ELR (cell line): ENCODE measurements around the gene TTC3.

ENCODE experiments used
- DNase-seq: peaks from one replicate; pipeline ENCODE4 v3.0.0-alpha.2; 2015; ENCODE audit warnings: low read depth

The TTC3 gene

DNA sequence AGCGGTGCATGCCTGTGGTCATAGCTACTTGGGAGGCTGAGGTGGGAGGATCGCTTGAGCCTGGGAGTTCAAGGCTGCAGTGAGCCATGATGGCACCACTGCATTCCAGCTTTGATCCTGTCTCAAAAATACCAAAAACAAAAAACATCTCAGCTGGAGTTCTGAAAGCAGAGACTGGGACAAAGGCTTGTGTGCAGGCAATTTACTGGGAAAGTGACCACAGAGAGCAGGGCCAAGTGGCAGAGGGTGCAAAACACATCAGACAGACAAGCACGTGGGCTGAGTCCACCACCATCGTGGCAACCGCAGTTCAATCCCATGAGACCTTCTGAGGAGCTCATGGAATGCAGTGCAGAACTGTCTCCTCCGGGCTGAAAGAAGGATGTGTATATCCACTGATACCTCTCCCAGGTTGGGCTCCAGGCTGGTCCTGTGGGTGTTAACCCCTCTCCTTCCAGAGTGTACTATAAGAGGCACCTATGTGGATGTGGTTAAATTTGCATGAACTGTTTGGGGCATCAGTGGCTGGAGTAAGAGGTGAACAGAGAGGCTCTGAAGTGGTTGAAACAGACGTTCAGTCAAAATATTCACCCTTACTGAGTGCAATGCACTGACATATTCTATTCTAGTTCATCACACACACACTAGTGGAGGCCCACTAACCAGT lies 11.0 kb upstream of the TTC3 start:
- DNase-seq = no peak

DNA sequence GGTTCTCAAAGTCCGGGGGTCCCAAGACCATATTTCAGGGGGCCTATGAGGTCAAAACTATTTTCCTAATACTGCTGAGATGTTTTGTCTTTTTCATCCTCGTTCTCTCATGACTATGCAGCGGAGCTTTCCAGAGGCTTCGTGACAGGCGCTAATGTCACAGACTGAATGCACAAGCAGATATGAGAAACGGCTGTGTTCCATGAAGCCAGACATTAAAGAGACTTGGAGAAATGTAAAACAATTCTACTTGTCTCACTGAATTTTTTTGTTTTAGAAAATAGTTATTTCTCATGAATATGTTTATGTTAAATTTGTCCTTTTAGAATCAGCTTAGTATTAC lies 10.5 kb upstream of the TTC3 start:
- DNase-seq = no peak

DNA sequence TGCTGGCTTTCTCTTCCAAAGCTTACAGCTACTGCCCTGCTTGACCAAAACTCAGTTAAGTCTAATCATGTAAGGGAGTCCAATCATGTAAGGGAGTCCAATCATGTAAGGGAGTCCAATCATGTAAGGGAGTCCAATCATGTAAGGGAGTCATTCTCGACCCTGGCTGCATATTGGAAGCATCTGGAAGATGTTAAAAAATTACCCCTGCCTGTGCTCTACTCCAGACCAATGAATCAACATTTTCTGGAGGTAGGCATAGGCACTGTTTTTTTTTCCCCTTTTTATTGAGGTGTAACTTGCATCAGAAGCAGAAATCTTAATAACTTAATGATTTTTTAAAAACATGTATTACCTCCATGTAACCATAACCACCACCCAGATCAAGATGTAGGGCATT lies 9.6 kb upstream of the TTC3 start:
- DNase-seq = no peak

DNA sequence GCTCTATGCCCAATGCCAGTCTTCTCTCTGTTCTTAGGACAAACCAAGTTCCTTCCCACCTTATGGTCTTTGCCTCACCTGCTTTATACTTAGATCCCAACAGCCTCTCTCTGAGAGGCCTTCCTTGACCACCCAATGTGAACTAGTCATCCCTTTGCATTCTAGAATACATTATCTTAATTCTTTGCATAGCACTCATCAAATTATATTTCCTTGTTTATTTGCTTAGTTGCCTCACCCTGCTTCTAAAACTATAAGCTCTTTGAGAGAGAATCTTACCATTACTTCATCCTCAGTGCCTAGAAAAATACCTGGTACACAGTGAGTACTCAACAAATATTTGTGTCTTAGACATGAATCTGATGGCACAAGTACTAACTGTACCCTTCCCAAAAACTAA lies 8.2 kb upstream of the TTC3 start:
- DNase-seq = no peak

DNA sequence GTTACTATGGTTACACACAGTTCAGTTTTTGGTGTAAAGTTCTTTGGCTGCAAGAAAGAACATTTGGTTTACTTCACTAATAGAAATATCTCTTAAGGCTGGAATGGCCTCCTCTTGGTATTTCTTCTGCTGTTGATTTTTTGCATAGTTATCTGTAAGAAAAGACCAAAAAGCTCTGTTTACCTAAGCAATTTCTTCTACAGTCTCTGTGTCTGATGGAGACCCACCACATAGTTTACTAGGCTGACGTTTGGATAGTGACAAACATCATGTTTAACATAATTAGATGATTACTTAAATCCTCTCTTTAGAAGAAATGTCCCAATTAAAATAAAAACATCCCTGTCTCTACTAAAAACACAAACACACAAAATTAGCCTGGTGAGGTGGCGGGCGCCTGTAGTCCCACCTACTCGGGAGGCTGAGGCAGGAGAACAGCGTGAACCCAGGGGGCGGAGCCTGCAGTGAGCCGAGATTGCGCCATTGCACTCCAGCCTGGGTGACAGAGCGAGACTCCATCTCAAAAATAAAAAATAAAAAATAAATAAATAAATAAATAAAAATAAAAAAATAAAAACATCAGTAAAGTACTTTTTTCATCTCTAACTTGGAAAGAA lies 7.4 kb upstream of the TTC3 start:
- no peak for DNase-seq

DNA sequence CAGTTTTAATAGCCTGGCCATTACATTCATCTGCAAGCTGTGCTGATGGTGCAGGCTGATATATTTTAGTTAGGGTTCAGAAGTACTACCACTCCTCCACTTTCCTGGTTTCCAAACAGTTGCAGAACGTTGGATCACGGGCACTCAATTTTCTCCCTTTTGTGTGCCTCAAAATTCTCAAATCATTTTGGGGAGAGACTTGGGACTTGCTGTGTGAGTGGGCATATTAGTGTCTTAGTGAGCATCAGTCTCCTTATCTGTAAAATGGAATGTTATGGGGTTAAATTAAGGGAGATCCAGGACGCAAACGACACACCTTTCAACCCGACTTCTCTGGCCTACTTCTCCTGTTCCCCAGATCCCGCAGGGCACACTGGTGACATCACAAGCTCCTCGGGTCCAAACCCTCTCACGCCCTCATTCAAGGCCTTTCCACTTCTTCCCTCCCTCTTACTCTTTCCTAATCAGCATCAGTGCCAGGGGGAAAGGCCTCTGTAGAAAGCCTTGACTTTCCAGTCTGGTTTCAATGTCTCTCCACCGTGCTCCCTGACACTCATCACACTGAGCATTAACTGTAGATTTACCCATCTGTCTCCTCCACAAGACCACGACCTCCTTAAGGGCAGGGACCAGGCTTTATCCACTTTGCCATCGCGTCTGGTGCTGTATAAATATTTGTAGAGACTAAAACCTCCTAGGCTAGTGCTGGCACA lies 1.3 kb upstream of the TTC3 start:
- peak; percentile 75 for DNase-seq

DNA sequence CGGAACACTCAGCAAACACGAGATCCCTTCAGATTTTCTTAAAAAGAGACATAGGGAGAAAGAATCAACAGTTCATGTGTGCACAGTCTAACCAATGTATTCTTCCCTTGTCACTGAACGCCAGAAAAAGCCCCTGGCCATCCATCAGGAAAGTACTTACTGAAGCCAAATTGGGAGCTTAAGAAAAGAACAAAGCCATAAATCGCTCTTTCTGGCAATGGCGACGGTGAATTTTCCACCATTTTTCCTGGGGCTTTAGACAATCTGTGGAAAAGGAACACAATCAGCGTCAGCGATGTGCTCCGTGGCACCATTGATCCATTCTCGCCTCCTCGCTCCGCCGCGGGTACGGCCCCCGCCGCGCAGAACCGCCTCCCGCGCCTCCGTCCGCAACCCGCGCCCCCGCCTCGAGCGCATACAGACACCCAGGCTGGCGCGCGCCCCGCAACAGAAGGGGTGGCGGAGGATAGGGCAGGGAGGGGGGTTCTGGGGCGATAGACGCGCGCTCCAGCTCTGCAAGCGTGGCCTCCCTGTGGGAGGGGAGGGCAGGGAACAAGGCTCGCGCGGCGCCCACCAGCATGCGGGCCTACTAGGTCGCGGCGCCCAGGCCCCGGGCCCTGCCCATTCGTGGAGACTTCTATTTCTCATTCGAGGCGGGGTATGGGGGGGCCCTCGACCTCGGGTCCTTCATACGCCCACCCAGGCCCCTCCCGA lies 623 bp upstream of the TTC3 start:
- DNase-seq = peak; percentile 77

DNA sequence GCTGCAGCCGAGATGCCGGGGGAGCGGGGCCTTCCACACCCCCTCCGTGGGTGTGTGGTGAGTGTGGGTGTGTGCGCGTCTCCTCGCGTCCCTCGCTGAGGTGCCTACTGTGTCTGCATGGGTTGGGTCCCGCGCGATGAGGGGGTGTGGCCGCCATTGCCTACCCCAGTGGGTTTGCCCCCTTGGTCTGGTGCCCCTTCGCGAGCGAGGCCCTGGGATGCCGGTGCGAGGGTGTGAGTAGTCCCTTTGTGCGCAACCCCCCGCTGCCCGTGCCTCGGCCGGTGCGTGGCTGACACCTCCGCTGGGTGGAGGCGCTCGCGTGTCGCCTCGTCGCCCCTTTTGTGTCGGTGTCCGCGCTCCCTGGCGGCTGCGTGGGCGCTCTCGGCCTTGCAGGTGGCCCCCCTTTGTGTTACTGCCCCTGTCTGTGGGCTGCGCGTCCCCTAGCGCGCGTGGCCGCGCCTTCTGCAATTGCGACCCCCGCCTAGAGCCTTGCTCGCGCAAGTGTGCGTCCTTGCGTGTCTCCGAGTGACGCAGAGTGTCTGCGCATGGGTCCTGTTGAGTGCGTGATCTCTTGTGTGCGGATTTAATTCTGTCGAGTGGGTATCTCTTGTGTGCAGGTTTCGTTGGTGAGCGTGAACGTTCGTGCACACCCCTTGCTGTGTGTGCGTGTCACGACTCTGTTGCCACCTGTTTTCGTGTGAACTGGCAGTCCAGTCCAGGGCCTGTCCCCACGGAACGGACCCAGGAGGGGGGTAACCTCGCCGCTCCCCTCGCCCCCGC lies 553 bp downstream of the TTC3 start:
- peak; percentile 51 for DNase-seq

DNA sequence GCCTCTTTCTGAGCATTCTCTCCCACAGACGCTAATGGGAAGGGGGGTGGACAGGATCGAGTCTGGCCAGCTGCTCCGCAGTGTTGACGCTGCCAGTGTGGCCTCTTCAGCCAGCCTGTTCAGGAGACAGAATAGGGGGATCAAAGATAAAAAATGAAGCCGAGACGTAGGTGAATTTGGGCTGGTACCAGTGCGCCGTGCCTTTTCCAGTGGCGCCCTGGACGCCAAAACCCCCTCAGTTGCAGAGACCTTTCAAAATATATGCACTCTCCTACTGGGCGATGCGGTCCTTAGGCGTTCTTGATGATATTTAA lies 1.1 kb downstream of the TTC3 start:
- DNase-seq = peak; percentile 25

DNA sequence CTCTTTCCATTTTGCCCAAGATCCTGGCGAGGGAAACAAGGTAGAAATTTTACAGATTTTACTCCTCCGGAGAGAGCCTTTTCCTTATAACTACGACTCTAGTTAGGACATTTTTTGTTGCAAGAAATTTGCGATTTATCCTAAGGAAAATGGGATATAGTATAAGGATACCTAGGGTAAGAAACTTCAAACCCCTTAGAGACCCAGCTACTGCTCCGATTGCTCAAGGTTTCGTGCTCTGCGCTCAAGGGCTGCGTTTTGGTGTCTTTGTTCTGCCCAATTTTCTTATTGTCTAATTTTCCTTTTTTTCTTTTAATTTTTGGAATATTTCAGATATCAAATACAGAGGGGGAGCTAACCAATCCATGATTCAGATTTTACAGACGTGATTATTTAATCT lies 1.5 kb downstream of the TTC3 start:
- DNase-seq = no peak

DNA sequence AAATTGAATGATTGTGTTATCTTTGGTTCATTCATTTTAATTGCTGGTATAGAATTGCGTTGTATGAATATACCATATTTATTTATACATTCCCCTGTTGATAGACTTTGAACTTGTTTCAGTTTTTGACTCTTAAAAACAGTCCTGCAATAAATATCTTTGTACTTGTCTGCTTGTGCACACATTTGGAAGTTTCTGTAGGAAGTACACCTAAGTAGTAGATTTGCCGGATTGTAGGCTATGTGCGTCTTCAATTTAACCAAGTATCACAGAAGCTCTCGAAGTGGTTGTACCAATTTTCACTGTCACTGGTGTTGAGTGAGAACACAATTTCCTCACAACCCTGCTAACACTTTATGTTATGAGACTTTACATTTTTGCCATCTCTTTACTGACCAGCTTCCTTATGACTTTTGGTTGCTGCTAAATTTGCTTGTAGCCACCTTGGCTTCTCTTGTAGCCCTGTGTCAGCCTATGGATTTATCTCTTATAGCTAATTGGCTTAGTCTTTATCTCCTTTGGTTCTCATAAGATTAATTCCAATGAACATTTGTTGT lies 2.2 kb downstream of the TTC3 start:
- no peak for DNase-seq

DNA sequence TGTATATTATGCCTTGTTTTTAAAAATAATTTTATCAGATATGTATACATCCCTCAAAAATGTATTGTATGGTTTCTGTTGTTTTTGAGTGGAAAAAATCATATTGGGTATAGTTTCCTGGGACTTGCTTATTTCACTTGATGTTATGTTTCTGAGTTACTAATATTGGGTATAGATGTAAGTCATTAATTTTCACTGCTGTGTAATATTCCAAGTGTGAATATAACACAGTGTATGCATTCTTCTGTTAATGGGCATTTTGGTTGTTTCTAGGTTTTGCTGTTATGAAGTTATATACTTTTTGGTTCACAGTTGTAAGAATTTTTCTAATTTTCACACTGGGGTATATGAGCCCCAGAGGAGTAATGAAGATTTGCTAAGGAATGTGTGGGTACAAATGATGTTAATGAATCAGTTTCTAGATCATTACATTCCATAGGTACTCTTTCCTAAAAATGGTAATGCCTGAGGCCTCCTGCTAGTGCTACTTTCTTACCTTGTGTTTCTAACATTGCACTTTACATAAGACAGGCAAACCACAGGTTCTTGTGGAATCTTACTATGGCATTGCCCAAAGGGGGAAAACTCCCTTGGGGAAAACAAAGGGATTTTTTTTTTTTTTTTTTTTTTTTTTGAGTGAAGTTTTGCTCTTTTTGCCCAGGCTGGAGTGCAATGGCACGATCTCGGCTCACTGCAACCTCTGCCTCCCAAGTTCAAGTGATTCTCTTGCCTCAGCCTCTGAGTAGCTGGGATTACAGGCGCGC lies 3.2 kb downstream of the TTC3 start:
- no peak for DNase-seq

DNA sequence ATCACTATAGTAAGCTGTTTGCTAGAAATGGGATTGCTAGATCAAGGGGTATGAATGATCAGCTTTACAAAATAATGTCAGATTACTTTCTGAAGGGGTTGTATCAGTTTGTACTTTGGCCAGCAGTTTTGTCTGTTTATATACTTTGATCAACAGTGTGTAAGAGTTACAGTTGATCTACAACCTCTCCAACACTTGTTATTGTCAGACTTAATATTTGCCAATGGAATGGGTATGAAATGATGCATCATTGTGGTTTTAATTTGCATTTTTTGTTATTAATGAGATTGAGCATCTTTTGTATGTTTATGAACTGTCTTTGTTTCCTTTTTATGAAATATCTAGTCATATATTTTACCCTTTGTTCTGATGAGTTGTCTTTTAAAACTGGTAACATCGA lies 4.3 kb downstream of the TTC3 start:
- DNase-seq = no peak

DNA sequence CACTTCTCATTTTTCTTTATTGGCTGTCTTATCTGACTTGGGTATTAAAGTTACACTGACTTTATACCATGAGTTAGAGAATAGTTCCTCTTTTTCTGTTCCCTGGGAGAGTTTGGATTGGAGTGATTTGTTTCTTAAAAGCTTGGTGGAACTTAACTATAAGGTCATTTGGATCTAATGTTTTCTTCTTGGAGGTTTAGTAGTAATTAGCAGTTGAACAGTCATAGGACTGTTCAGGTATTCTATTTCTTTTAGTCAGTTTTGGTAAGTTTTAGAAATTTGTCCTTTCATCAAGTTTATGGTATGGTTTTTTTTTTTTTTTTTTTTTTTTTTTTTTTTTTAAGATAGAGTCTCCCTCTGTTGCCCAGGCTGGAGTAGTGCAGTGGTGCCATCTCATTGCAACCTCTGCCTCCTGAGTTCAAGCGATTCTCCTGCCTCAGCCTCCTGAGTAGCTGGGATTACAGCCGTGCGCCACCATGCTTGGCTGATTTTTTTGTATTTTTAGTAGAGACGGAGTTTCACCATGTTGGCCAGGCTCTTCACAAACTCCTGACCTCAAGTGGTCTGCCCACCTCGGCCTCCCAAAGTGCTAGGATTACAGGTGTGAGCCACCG lies 6.3 kb downstream of the TTC3 start:
- DNase-seq = peak; percentile 45

DNA sequence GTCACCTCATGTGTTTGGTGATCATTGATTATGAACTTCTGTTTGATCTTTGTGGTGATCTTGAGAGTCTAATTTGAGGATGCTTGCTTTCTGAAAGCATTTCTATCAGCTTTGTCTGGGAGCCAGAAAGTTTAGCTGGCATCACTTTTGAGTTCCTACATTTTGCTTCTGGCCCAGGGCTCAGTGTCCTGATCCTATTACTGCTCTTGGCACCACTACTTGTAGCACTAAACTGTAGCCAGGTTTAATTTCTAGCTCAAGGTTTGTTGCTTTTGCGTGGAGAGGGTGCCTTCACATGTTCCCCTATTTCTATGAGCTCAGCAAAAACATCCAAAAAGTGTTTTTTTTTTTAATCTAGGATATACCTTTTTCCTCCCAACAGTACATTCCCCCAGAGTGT lies 9.3 kb downstream of the TTC3 start:
- no peak for DNase-seq

DNA sequence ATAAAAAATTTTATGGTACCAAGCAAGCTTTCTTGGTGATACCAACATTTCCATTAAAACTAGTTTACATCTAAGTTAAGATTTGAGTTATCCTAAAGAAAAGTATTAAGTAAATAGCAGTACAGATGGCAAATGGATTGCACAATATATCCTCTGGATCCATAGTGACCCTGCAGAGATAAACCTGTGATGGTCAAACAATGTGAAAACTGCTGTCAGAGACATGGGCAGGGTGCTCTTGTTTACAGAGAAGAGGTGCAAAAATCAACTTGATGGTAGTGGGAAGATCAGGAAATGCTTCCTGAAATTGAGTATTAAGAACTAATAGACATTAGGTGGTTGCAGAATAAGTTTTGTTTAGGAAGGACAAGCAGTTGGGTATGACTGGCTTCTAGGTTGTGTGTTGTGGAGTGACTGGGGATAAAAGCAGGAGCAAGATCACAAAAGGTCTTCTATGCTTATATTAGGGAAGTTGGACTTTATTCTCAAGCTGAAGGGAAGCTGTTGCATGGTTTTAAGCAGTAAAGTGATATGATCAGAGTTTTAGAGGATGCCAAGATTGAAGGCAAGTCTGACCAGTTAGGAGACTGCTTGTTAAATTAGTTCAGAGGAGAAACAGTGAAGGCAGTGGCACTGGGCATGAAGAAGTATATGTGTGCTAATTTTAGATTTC lies 9.9 kb downstream of the TTC3 start:
- no peak for DNase-seq

DNA sequence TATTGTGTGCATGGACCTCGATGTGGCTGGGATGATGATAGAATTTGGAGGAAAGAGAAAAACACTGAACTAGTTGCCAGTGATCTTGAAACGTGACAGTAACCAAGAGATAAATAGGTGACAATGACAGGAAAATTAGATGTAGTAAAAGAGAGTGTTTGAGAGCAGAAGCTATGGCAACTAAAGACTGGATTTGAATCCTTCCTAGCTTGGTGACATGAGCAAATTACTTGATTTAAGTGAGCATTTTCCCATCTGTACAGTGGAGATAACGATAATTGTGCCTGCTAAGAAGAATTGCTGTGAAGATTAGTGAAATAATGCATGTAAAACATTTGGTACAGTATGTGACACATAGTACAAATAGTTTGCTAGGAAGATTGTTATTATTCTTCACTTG lies 12.7 kb downstream of the TTC3 start:
- DNase-seq = no peak

DNA sequence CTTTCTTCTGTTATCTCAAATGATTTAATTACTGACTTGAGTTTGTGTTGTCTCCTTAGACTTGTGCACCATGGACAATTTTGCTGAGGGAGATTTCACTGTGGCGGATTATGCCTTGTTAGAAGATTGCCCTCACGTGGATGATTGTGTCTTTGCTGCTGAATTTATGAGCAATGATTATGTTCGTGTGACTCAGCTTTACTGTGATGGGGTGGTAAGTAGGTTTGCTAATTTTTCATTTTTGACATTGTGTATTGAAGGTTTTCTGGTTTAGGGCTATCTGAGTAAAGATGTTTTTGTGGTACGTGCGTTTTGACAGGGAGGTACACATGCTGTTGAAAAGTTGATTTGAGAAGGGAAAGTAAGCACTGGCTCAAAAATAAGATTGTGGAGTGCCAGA lies 14.1 kb downstream of the TTC3 start:
- DNase-seq = peak; percentile 75

DNA sequence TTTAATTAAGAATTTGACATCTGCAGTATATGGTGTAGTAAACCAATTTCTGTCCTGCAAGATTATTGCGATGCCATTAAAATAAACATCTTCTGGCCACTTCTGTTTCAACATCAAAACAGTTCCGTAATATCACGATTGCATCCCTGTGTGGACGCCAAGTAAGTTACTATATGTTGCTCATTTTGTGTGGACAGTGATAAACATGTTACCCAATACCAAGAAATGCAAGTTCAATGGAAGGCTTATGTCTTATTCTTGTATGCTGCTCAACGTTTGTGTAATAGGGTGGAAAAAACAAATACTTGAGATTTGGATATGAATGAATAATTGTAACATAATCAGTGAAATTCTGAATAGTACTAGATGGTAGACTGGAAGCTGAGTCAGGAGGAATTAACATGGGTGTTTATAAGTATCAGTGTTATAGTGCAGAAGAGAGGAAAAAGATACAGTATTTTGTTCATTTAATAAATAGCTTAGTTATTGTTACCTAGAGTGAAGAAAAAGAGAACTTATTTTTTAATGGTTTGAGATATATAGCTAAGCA lies 15.2 kb downstream of the TTC3 start:
- no peak for DNase-seq

DNA sequence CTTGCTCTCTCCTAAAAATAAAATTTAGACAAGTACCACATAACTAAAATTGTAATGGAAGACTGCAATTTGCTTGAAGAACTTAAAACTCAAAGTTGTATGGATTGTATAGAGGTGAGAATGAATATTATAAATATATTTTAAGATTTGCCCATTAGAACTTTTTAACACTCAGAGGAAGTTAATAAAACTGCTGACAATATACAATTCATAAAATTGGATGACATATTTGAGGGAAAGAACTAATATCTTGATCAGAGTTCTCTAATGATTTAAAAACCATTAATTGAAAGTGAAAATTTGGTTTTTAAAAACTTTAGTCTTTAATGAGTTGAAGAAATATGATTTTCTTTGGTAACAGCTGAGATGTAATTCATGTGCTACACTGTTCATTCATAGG lies 20.9 kb downstream of the TTC3 start:
- DNase-seq = no peak
